ENCODE measurements around the gene POM121. TPM values are rescaled to one million over a fixed set of nuclear protein-coding genes. Genes with fewer than 3 reads are reported as not detected.
"Not testable (repeated sequence)": the region's sequence is repeated elsewhere in the genome, so short reads cannot be mapped to it uniquely, and the experiment has no call there.

Gene POM121
- total RNA-seq, 1 experiment from 2014 or later = 56.6 TPM

DNA sequence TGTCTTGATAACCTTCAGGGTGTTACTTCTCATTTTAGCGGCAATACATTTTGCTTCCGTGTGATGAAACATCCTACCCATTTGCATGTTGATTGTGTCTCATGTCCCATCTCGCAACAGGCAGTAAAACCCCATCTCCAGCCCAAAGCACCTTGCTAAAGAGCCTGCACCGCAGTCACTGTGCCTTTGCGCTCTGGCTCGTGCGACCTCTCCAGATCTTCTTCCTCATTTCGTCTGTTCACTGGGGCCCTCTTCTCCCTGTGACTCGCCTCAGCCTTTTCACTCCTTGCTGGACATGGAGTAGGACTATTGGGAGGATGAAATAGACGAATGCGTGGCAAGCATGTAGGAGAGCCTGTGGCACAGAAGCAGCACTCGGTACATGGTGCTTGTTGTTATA, 13.5 kb upstream of the POM121 start:
- CTCF ChIA-PET; H3K9me3 ChIP-seq (ENCODE audit: low read depth, low read length, poor library complexity, severe bottlenecking); intact Hi-C loops (cut with micrococcal nuclease; ENCODE audit: unreplicated experiment); H3K27me3 ChIP-seq (replicated peaks; ENCODE audit: insufficient read depth, low read depth, low read length, poor library complexity); DNase-seq (ENCODE audit: low spot score); H3K4me1 ChIP-seq (ENCODE audit: insufficient read depth, low read length, poor library complexity, severe bottlenecking); BruUV-seq (replicated peaks); H3K4me3 ChIP-seq (ENCODE audit: low read depth, low read length, poor library complexity, severe bottlenecking); POLR2A ChIA-PET (ENCODE audit: low non-redundant PET); H3K27ac ChIP-seq (ENCODE audit: low read depth, low read length, poor library complexity, severe bottlenecking): not testable (repeated sequence)
- H3K36me3 ChIP-seq (ENCODE audit: insufficient read depth, low read length, poor library complexity, severe bottlenecking) = peaks cover 10% of the 10 kb centered on the region

DNA sequence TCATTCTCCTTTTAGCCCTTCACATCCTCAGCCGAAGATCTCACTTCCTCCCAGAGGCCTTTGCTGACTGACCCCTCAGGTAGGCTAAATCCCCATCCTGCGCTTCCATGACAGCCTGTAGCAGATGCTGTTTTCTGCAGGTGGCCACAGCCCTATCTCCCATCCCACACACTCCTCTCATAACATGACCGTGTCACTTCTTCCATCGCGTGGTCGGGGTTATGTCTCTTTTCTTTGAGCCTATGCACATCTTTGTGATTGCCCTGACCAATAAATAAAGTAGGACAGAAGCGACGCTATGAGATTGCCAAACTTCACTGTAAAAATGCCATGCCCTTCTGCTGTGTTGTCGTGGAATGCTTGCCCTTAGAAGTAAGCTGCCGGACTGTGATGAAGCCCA, 11.1 kb upstream of the POM121 start:
- intact Hi-C loops (cut with micrococcal nuclease; ENCODE audit: unreplicated experiment); BruUV-seq (replicated peaks): not testable (repeated sequence)

DNA sequence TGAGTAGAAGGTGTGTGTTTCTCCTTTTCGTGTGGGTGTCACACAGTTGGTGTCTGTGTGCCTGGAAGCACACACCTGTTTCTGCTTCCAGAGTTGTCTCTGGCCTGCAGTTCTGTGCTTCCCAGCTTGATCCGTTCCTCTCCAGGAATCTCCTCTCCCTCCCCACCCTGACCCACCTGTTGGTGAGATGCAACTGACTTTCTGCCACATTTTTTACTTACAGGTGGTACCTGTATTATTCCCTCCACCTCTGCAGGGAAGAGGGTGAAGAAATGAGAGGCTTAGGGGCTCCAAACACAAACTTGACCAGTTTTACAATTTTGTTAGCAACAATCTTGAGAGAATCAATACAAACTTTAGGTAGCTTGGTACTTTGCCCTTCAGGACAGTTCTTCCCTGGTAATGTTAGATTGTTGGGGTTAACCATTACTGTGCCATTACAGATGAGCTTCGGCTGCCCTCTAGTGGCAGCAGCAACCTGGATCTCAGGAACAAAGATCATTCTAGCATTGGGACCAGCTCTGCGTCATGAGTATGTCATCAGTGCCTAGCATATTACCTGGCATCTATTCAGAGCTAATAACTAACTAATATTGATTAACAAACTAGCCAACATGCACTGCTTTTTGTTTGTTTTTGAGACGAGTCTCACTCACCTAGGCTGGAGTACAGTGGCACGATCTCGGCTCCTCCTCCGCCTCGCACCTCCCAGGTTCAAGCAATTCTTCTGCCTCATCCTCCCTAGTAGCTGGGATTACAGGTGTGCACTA, 10.0 kb upstream of the POM121 start:
- H3K27me3 ChIP-seq (replicated peaks; ENCODE audit: insufficient read depth, low read depth, low read length, poor library complexity); H3K4me3 ChIP-seq (ENCODE audit: low read depth, low read length, poor library complexity, severe bottlenecking); H3K9me3 ChIP-seq (ENCODE audit: low read depth, low read length, poor library complexity, severe bottlenecking); POLR2A ChIA-PET (ENCODE audit: low non-redundant PET); H3K4me1 ChIP-seq (ENCODE audit: insufficient read depth, low read length, poor library complexity, severe bottlenecking); CTCF ChIA-PET; H3K27ac ChIP-seq (ENCODE audit: low read depth, low read length, poor library complexity, severe bottlenecking); BruUV-seq (replicated peaks): not testable (repeated sequence)
- TF ChIP-seq, protein P1, sequence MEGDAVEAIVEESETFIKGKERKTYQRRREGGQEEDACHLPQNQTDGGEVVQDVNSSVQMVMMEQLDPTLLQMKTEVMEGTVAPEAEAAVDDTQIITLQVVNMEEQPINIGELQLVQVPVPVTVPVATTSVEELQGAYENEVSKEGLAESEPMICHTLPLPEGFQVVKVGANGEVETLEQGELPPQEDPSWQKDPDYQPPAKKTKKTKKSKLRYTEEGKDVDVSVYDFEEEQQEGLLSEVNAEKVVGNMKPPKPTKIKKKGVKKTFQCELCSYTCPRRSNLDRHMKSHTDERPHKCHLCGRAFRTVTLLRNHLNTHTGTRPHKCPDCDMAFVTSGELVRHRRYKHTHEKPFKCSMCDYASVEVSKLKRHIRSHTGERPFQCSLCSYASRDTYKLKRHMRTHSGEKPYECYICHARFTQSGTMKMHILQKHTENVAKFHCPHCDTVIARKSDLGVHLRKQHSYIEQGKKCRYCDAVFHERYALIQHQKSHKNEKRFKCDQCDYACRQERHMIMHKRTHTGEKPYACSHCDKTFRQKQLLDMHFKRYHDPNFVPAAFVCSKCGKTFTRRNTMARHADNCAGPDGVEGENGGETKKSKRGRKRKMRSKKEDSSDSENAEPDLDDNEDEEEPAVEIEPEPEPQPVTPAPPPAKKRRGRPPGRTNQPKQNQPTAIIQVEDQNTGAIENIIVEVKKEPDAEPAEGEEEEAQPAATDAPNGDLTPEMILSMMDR (conservative IDR thresholded peaks at IDR 0.05; ENCODE audit: low read depth, low read length) = peak; percentile 76
- intact Hi-C loops (cut with micrococcal nuclease; ENCODE audit: unreplicated experiment) = loop anchor here (5.0 kb wide), 1 partner anchor 98 kb away; no protein-coding TSS in a partner anchor
- H3K36me3 ChIP-seq (ENCODE audit: insufficient read depth, low read length, poor library complexity, severe bottlenecking) = peaks cover 10% of the 10 kb centered on the region
- DNase-seq (ENCODE audit: low spot score) = peak; percentile 49

More for the DNA sequence above, 11.1 kb upstream of the POM121 start:
- H3K4me1 ChIP-seq (ENCODE audit: insufficient read depth, low read length, poor library complexity, severe bottlenecking); DNase-seq (ENCODE audit: low spot score); POLR2A ChIA-PET (ENCODE audit: low non-redundant PET); H3K27ac ChIP-seq (ENCODE audit: low read depth, low read length, poor library complexity, severe bottlenecking); H3K27me3 ChIP-seq (replicated peaks; ENCODE audit: insufficient read depth, low read depth, low read length, poor library complexity); H3K4me3 ChIP-seq (ENCODE audit: low read depth, low read length, poor library complexity, severe bottlenecking); H3K9me3 ChIP-seq (ENCODE audit: low read depth, low read length, poor library complexity, severe bottlenecking): not testable (repeated sequence)
- H3K36me3 ChIP-seq (ENCODE audit: insufficient read depth, low read length, poor library complexity, severe bottlenecking) = peaks cover 10% of the 10 kb centered on the region
- CTCF ChIA-PET = interaction anchor here (0.9 kb wide), 1 partner anchor 243 kb away, joined by 5 read pairs; no protein-coding TSS in a partner anchor

DNA sequence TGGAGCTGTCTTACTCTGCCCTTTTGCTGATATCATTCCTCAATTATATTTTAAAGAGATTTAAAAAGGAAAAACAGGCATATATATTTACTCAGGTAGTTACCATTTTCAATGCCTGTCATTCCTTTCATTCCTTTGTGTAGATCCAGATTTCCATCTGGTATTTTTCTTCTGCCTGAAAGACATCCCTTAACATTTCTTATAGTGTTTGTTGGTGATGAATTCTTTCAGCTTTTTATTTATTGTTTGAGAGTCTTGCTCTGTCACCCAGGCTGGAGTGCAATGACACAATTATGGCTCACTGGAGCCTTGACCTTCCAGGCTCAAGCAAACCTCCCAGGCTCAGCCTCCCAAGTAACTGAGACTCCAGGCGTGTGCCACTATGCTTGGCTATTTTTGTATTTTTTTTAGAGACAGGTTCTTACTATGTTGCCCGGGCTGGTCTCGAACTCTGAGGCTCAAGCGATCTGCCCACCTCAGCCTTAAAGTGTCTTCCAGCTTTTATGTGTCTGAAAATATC, 5.6 kb upstream of the POM121 start:
- peaks cover 6% of the 10 kb centered on the region for H3K36me3 ChIP-seq (ENCODE audit: insufficient read depth, low read length, poor library complexity, severe bottlenecking)
- BruUV-seq (replicated peaks) = no TSS peak
- H3K27me3 ChIP-seq (replicated peaks; ENCODE audit: insufficient read depth, low read depth, low read length, poor library complexity) = no peaks in the 10 kb centered on the region
- no peak for DNase-seq (ENCODE audit: low spot score)
- no peak overlapping the region for H3K27ac ChIP-seq (ENCODE audit: low read depth, low read length, poor library complexity, severe bottlenecking)
- H3K9me3 ChIP-seq (ENCODE audit: low read depth, low read length, poor library complexity, severe bottlenecking) = no peaks in the 10 kb centered on the region
- ChIA-PET CTCF (no interaction called here), POLR2A (ENCODE audit: low non-redundant PET) (no interaction called here)
- H3K4me3 ChIP-seq (ENCODE audit: low read depth, low read length, poor library complexity, severe bottlenecking) = no peak overlapping the region
- intact Hi-C loops (cut with micrococcal nuclease; ENCODE audit: unreplicated experiment) = loop anchor here (5.0 kb wide), 1 partner anchor 102 kb away; no protein-coding TSS in a partner anchor
- no peaks in the 10 kb centered on the region for H3K4me1 ChIP-seq (ENCODE audit: insufficient read depth, low read length, poor library complexity, severe bottlenecking)
- no peak for TF ChIP-seq EZH2 (IDR thresholded peaks at IDR 0.05; ENCODE audit: borderline replicate concordance, low read depth, low read length, poor library complexity, severe bottlenecking)
- TF ChIP-seq, protein P1 (conservative IDR thresholded peaks at IDR 0.05; ENCODE audit: low read depth, low read length) = no peak

All from A673 (cell line).